Prostate gland (tissue), 2 donors: ENCODE data around the gene DYNC1I2.

Source experiments
- POLR2A ChIP-seq: fragments of 450-650 bp; IDR thresholded peaks from one replicate; pipeline ENCODE4 v1.6.1; 2016; ENCODE audit warnings: antibody characterized with exemption, mild to moderate bottlenecking
- POLR2AphosphoS5 ChIP-seq: sonication (generic); formaldehyde crosslinking; IDR thresholded peaks from one replicate; pipeline ENCODE4 v1.6.1; 2017; ENCODE audit warnings: antibody characterized with exemption
- TF ChIP-seq, protein P1 (sequence below), 4 experiments: fragments of 200-600 bp in 2 of 4; fragments of 450-650 bp in 2 of 4; sonication (generic) in 2 of 4; IDR thresholded peaks; 1 replicate in 3 of 4; 2 replicates in 1 of 4; pipeline ENCODE4 v1.5.1; 2016 to 2019; ENCODE audit warnings: antibody characterized with exemption in 4 of 4, mild to moderate bottlenecking in 2 of 4, moderate library complexity in 2 of 4

DNA sequence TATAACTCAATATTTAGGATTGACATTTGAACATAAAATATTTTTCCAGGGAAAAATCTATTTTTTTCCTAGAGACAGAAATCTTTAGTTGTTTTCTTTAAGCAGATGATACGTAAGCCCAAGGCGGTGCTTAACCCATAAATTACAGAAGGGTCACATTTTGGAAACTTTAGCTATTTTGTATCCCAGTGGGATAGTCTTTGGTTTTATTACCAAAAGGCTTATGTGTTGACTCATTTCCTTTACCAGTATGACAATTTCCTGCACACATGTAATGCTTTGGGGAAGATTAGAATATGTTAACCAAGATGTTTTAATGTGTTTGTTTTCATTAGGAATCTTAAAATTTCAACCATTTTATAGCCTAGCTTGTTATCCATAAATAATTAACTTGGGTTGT lies 24.8 kb downstream of the DYNC1I2 start:
- TF ChIP-seq POLR2AphosphoS5 (no peak), POLR2A (no peak)
- TF ChIP-seq, protein P1, sequence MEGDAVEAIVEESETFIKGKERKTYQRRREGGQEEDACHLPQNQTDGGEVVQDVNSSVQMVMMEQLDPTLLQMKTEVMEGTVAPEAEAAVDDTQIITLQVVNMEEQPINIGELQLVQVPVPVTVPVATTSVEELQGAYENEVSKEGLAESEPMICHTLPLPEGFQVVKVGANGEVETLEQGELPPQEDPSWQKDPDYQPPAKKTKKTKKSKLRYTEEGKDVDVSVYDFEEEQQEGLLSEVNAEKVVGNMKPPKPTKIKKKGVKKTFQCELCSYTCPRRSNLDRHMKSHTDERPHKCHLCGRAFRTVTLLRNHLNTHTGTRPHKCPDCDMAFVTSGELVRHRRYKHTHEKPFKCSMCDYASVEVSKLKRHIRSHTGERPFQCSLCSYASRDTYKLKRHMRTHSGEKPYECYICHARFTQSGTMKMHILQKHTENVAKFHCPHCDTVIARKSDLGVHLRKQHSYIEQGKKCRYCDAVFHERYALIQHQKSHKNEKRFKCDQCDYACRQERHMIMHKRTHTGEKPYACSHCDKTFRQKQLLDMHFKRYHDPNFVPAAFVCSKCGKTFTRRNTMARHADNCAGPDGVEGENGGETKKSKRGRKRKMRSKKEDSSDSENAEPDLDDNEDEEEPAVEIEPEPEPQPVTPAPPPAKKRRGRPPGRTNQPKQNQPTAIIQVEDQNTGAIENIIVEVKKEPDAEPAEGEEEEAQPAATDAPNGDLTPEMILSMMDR (IDR thresholded peaks at IDR 0.05), result no peak
